ENCODE data around the gene AP3B1. TPM values are rescaled to one million over a fixed set of nuclear protein-coding genes. Genes with fewer than 3 reads are reported as not detected.

Gene AP3B1
- total RNA-seq, 3 donors from 2014 or later = 38.5 to 55.6 (median 52.1) TPM

DNA sequence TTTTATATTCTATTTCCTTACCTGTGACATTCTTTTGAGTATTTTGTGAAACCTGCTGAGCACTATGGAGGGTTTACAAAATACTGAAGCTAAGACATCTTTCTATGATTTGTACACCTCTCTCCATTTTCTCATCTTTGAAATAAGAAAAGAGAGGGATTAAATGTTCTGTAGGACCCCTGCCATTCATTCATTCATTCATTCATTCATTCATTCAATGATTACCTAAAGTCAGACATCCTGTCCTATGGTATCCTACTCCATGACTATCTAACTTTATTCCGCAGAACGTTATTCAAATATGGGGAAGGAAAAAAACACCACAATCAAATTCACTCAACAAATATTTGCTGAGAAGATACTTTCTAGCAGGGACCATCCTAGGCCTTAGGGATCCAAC lies 51.4 kb downstream of the AP3B1 start:
- ATAC-seq = no peak
- H3K4me1 ChIP-seq (ENCODE audit: low read depth) = no peaks in the 10 kb centered on the region
- no peak for DNase-seq
- H3K36me3 ChIP-seq (ENCODE audit: low read depth) = no peaks in the 10 kb centered on the region
- TF ChIP-seq, protein P1, sequence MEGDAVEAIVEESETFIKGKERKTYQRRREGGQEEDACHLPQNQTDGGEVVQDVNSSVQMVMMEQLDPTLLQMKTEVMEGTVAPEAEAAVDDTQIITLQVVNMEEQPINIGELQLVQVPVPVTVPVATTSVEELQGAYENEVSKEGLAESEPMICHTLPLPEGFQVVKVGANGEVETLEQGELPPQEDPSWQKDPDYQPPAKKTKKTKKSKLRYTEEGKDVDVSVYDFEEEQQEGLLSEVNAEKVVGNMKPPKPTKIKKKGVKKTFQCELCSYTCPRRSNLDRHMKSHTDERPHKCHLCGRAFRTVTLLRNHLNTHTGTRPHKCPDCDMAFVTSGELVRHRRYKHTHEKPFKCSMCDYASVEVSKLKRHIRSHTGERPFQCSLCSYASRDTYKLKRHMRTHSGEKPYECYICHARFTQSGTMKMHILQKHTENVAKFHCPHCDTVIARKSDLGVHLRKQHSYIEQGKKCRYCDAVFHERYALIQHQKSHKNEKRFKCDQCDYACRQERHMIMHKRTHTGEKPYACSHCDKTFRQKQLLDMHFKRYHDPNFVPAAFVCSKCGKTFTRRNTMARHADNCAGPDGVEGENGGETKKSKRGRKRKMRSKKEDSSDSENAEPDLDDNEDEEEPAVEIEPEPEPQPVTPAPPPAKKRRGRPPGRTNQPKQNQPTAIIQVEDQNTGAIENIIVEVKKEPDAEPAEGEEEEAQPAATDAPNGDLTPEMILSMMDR (IDR thresholded peaks at IDR 0.05) = no peak
- intact Hi-C loops (cut with DNase I, micrococcal nuclease) = no loop called here
- no peaks in the 10 kb centered on the region for H3K9me3 ChIP-seq
- no peak overlapping the region for H3K4me3 ChIP-seq

DNA sequence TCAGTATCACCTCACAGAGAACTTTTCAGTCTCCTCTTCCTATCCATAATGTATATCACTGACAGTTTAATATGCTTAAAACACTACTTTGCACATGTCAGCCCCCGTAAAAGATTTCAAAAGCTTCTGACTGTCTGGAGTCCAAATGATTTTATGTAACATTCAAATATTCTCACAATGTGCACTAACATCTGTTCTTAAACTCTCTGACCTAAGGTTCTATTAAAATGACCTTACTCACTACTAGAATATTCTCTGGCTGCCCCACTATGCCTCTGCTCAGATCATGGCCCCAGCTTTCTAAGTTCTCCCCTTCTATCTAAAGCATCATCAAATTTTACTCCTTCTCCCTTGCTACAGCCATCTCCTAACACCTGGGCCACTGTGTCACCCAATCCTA lies 52.5 kb downstream of the AP3B1 start:
- DNase-seq = no peak
- intact Hi-C loops (cut with DNase I, micrococcal nuclease) = no loop called here
- Histone ChIP-seq H3K36me3 (ENCODE audit: low read depth) (no peaks in the 10 kb centered on the region), H3K4me1 (ENCODE audit: low read depth) (no peaks in the 10 kb centered on the region), H3K4me3 (no peak overlapping the region), H3K9me3 (no peaks in the 10 kb centered on the region)
- TF ChIP-seq, protein P1 (IDR thresholded peaks at IDR 0.05) = no peak
- ATAC-seq = no peak

DNA sequence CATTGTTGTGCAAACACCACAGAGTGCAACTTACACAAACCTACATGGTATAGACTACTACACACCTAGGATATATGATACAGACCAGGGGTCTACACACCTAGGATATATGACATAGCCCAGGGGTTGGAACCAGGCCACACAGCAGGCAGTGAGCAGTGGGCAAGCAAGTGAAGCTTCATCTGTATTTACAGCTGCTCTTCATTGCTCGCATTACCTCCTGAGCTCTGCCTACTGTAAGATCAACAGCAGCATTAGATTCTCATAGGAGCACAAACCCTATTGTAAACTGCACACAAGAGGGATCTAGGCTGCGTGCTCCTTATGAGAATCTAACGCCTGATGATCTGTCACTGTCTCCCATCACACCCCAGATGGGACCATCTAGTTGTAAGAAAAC lies 56.6 kb downstream of the AP3B1 start:
- Histone ChIP-seq H3K36me3 (ENCODE audit: low read depth) (no peaks in the 10 kb centered on the region), H3K4me1 (ENCODE audit: low read depth) (no peaks in the 10 kb centered on the region), H3K9me3 (no peaks in the 10 kb centered on the region), H3K4me3 (no peak overlapping the region)
- no peak for DNase-seq
- intact Hi-C loops (cut with DNase I, micrococcal nuclease) = no loop called here
- TF ChIP-seq, protein P1 (IDR thresholded peaks at IDR 0.05) = no peak
- ATAC-seq = no peak

DNA sequence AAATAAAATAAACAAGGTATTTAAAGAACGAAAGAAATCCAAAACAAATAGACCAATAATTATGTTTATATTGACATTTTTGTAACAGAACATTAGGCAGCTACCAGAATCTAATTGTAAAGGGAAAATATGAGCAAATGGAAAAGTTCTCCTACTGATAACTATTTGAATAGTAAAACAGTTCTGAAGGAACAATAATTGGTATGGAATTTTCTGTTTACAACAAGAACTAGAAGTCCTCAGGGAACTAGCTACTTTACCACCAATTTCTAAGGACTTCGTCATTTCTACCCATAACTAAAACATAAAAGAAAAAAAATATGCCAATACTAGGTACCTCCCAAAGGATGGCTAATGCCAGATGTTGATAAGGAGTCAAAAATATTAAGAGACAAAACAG lies 58.5 kb downstream of the AP3B1 start:
- no peaks in the 10 kb centered on the region for H3K9me3 ChIP-seq
- H3K4me1 ChIP-seq (ENCODE audit: low read depth) = no peaks in the 10 kb centered on the region
- TF ChIP-seq, protein P1 (IDR thresholded peaks at IDR 0.05) = no peak
- ATAC-seq = no peak
- no peaks in the 10 kb centered on the region for H3K36me3 ChIP-seq (ENCODE audit: low read depth)
- no peak for DNase-seq
- intact Hi-C loops (cut with DNase I, micrococcal nuclease) = no loop called here
- no peak overlapping the region for H3K4me3 ChIP-seq

DNA sequence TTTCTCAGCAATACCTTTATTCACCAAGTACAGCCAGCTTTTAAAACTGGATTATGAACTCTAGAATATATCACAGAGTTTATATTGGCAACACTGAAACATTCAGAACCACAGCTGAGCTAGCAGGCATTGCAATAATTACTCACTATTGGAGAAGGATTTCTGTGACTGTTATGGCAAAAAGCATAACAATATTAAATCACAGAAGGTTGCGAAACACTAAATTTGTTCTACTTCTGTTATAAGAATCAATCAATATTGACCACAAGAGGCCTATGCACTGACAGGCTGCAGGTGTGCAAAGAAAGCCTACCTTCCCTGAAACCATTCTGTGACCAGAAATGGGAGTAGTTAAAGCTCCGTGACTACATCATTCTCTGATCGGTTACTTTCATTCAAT lies 59.2 kb downstream of the AP3B1 start:
- Histone ChIP-seq H3K4me3 (no peak overlapping the region), H3K4me1 (ENCODE audit: low read depth) (no peaks in the 10 kb centered on the region), H3K9me3 (no peaks in the 10 kb centered on the region), H3K36me3 (ENCODE audit: low read depth) (no peaks in the 10 kb centered on the region)
- intact Hi-C loops (cut with DNase I, micrococcal nuclease) = no loop called here
- TF ChIP-seq, protein P1 (IDR thresholded peaks at IDR 0.05) = no peak
- ATAC-seq (no peak), DNase-seq (no peak)

DNA sequence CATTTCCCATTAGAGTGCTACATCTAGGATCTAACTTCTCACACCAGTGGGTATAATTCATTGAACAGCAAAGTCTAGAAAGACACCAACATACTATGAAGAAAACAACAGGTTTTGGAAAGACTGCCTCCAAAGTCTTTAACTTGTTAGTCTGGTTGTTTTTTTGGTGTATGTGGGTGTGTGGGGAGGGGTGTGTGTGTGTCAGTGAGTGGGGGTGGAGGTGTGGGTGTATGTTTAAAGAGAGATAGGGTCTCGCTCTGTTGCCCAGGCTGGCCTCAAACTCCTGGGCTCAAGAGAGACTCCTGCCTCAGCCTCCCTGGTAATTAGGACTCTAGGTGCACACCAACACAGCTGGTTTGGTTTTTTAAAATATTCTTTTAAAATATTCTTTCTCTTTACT lies 59.7 kb downstream of the AP3B1 start:
- TF ChIP-seq, protein P1 (IDR thresholded peaks at IDR 0.05) = no peak
- Histone ChIP-seq H3K4me3 (no peak overlapping the region), H3K36me3 (ENCODE audit: low read depth) (no peaks in the 10 kb centered on the region), H3K9me3 (no peaks in the 10 kb centered on the region), H3K4me1 (ENCODE audit: low read depth) (no peaks in the 10 kb centered on the region)
- ATAC-seq (no peak), DNase-seq (no peak)
- intact Hi-C loops (cut with DNase I, micrococcal nuclease) = no loop called here
